ENCODE results near the gene ADCK1. TPM values are rescaled to one million over a fixed set of nuclear protein-coding genes. Genes with fewer than 3 reads are reported as not detected.
"Not testable (repeated sequence)": the region's sequence is repeated elsewhere in the genome, so short reads cannot be mapped to it uniquely, and the experiment has no call there.

ADCK1 gene
- total RNA-seq, 1 donor from 2014 or later = 5.6 TPM

DNA sequence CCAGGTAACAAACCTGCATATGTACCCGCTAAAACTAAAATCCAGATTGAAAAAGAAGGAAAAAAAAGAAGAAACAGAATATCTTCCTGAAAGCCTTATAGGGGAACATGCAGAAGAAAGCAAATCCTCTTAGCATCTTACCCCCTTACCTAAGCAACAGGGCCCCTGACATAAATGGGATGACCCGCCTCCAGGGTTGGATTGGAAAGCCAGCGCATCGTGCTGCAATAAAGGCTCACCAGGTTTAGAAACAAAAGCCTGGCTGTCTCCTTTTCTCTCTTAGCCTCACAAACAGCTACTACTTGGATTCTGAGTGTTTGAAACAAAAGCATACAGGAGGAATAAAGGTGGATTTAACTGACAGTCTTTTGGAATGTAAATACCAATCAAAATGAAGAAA lies 13.8 kb upstream of the ADCK1 start:
- Mint-ChIP-seq H3K9me3 (ENCODE audit: unreplicated experiment) (peaks cover 10% of the 10 kb centered on the region), H3K4me3 (ENCODE audit: unreplicated experiment) (no peak overlapping the region), H3K4me1 (ENCODE audit: low read depth, unreplicated experiment) (peaks cover 11% of the 10 kb centered on the region), H3K27me3 (ENCODE audit: unreplicated experiment) (peaks cover 5% of the 10 kb centered on the region), H3K36me3 (ENCODE audit: unreplicated experiment) (no peaks in the 10 kb centered on the region), H3K27ac (ENCODE audit: unreplicated experiment) (no peak overlapping the region)
- DNase-seq = no peak
- TF ChIP-seq, protein P1, sequence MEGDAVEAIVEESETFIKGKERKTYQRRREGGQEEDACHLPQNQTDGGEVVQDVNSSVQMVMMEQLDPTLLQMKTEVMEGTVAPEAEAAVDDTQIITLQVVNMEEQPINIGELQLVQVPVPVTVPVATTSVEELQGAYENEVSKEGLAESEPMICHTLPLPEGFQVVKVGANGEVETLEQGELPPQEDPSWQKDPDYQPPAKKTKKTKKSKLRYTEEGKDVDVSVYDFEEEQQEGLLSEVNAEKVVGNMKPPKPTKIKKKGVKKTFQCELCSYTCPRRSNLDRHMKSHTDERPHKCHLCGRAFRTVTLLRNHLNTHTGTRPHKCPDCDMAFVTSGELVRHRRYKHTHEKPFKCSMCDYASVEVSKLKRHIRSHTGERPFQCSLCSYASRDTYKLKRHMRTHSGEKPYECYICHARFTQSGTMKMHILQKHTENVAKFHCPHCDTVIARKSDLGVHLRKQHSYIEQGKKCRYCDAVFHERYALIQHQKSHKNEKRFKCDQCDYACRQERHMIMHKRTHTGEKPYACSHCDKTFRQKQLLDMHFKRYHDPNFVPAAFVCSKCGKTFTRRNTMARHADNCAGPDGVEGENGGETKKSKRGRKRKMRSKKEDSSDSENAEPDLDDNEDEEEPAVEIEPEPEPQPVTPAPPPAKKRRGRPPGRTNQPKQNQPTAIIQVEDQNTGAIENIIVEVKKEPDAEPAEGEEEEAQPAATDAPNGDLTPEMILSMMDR (IDR thresholded peaks at IDR 0.05; ENCODE audit: partially characterized antibody, unreplicated experiment) = no peak

GRCh38 chr14:77790566-77791224 lies 9.2 kb upstream of the ADCK1 start:
- DNase-seq = peak; percentile 61
- H3K4me1 Mint-ChIP-seq (ENCODE audit: low read depth, unreplicated experiment) = peaks cover 18% of the 10 kb centered on the region
- peaks cover 5% of the 10 kb centered on the region for H3K27me3 Mint-ChIP-seq (ENCODE audit: unreplicated experiment)
- no peaks in the 10 kb centered on the region for H3K36me3 Mint-ChIP-seq (ENCODE audit: unreplicated experiment)
- peaks cover 12% of the 10 kb centered on the region for H3K9me3 Mint-ChIP-seq (ENCODE audit: unreplicated experiment)
- H3K4me3 Mint-ChIP-seq (ENCODE audit: unreplicated experiment) = peak overlapping the region; percentile 55
- peak overlapping the region; percentile 40 for H3K27ac Mint-ChIP-seq (ENCODE audit: unreplicated experiment)
- TF ChIP-seq, protein P1 (IDR thresholded peaks at IDR 0.05; ENCODE audit: partially characterized antibody, unreplicated experiment) = no peak

DNA sequence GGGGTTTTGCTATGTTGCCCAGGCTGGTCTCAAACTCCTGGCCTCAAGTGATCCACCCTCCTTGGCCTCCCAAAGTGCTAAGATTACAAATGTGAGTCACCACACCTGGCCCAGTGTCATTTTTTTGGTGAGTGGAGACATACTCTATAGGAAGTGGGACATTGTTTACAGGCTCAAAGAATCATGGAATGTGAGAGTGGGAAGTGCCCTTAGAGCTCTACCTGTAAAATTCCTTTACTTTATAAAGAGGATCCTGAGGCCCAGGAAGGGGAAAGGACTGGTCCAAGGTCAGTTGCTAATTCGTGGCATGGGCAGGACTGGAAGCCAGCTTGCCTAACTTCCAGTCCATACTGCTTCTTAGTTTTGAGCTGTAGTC lies 8.7 kb upstream of the ADCK1 start:
- Mint-ChIP-seq H3K9me3 (ENCODE audit: unreplicated experiment) (peaks cover 12% of the 10 kb centered on the region), H3K4me1 (ENCODE audit: low read depth, unreplicated experiment) (peaks cover 18% of the 10 kb centered on the region), H3K36me3 (ENCODE audit: unreplicated experiment) (no peaks in the 10 kb centered on the region), H3K27me3 (ENCODE audit: unreplicated experiment) (peaks cover 5% of the 10 kb centered on the region), H3K27ac (ENCODE audit: unreplicated experiment) (no peak overlapping the region), H3K4me3 (ENCODE audit: unreplicated experiment) (no peak overlapping the region)
- no peak for DNase-seq
- TF ChIP-seq, protein P1 (IDR thresholded peaks at IDR 0.05; ENCODE audit: partially characterized antibody, unreplicated experiment) = no peak

DNA sequence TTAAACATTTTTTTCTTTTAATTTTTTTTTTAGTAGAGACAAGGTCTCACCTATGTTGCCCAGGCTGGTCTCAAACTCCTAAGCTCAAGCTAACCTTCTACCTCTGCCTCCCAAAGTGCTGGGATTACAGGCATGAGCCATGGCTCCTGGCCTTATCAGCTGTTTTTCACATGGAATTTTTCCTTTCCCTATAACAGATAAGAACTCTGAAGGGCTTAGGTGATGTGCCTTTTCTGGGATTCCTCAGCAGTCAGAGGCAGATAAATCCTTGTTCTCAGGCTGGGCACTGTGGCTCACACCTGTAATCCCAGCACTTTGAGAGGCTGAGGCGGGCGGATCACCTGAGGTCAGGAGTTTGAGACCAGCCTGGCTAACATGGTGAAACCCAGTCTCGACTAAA lies 6.7 kb upstream of the ADCK1 start:
- peaks cover 11% of the 10 kb centered on the region for H3K9me3 Mint-ChIP-seq (ENCODE audit: unreplicated experiment)
- not testable (repeated sequence) for H3K27ac Mint-ChIP-seq (ENCODE audit: unreplicated experiment); DNase-seq; H3K4me3 Mint-ChIP-seq (ENCODE audit: unreplicated experiment); H3K27me3 Mint-ChIP-seq (ENCODE audit: unreplicated experiment); H3K36me3 Mint-ChIP-seq (ENCODE audit: unreplicated experiment)
- peaks cover 18% of the 10 kb centered on the region for H3K4me1 Mint-ChIP-seq (ENCODE audit: low read depth, unreplicated experiment)

GRCh38 chr14:77794357-77794756 lies 5.6 kb upstream of the ADCK1 start:
- Mint-ChIP-seq H3K27me3 (ENCODE audit: unreplicated experiment) (peaks cover 6% of the 10 kb centered on the region), H3K36me3 (ENCODE audit: unreplicated experiment) (no peaks in the 10 kb centered on the region), H3K27ac (ENCODE audit: unreplicated experiment) (peak overlapping the region; percentile 60), H3K9me3 (ENCODE audit: unreplicated experiment) (peaks cover 10% of the 10 kb centered on the region), H3K4me1 (ENCODE audit: low read depth, unreplicated experiment) (peaks cover 15% of the 10 kb centered on the region), H3K4me3 (ENCODE audit: unreplicated experiment) (peak overlapping the region; percentile 12)
- DNase-seq = no peak
- TF ChIP-seq, protein P1 (IDR thresholded peaks at IDR 0.05; ENCODE audit: partially characterized antibody, unreplicated experiment) = no peak

DNA sequence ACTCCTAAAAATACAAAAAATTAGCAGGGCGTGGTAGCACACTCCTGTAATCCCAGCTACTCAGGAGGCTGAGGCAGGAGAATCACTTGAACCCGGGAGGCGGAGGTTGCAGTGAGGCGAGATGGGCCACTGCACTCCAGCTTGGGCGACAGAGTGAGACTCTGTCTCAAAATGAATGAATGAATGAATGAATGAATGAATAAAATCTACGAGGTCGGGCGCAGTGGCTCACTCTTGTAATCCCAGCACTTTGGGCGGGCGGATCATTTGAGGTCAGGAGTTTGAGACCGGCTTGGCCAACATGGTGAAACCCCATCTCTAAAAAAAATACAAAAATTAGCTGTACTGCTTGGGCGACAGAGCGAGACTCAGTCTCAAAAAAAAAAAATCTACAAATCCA lies 453 bp upstream of the ADCK1 start:
- H3K4me1 Mint-ChIP-seq (ENCODE audit: low read depth, unreplicated experiment); DNase-seq; H3K9me3 Mint-ChIP-seq (ENCODE audit: unreplicated experiment); H3K36me3 Mint-ChIP-seq (ENCODE audit: unreplicated experiment); H3K27me3 Mint-ChIP-seq (ENCODE audit: unreplicated experiment); H3K27ac Mint-ChIP-seq (ENCODE audit: unreplicated experiment): not testable (repeated sequence)
- peak overlapping the region; percentile 82 for H3K4me3 Mint-ChIP-seq (ENCODE audit: unreplicated experiment)

All from glutamatergic neuron (in vitro differentiated cells).